NCI-H748 (cell line): Measurements from ENCODE around the gene LRBA.

Experiments
- DNase-seq: peaks from one replicate; lab custom pipeline; 2025; ENCODE audit not compliant: unreplicated experiment; lab: John Stamatoyannopoulos, UW

The LRBA gene

DNA sequence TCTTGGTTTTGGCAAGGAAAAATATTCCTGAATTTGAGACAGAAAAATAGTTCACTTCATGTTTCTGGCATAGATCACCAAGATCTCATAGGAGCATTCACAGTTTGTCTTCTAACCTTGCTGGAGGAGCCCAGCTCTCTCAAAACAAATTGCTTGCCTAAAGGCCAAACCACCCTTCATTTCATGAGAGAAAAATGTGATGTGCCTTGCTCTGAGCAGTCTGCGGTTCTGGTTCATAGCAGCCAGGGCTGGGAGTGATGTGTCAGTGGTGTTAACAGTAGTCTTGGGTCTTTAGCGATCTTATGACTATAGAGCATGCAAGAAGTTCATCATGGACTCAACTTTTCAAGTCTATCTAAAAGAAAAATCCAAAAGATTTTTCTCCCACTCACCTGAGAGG, 753.5 kb downstream of the LRBA start:
- no peak for DNase-seq

DNA sequence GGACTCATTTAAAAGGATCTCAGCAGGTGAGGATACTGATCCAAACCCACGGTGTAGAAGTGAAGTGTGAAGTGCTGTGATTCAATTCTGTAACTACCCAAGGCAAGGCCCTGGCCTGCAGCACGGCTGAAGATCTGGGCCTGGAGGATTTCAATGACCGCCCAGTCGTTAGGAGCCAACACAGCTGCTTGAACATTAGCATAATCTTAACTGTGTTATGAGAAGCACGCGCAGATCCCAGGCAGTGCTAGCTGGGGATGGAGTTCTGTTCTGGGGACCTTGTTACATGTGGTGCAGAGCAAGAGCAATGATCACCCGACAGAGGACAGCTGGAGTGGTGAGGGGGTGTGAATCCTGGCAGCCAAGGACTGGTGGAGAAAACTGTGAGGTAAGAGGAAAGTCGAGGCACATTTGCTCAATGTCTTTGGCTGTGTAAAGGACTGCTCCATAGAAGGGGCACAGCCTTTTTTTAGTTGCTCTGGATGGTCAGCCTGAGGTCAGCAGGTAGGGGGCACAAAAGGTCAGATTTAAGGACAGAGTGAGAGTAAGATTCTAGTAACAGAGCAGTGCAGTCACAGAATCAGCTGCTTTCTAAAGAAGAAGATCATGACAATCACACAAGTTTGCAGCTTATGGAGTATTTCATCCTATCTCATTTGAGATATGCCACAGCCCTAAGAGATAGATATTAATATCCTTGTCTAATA, 755.1 kb downstream of the LRBA start:
- DNase-seq: no peak

DNA sequence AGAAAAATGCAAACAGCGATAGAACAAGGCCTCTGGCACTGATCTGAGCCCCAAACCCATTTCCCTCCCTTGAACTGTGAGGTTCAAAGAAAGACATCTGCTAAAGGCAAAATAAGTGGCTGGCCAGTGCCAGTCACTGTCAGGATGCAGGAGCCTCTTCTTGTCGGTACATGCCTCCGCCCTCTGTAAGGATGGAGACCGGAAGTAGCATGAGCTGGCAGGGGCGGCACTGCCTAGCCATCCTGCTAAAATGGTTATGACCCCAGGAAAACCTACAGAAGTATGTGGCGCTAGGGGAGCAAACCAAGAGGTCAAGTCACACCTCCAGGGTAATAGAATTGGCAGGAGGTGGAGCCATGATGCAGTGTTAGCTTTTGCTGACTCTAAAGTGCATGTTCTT, 756.5 kb downstream of the LRBA start:
- no peak for DNase-seq

DNA sequence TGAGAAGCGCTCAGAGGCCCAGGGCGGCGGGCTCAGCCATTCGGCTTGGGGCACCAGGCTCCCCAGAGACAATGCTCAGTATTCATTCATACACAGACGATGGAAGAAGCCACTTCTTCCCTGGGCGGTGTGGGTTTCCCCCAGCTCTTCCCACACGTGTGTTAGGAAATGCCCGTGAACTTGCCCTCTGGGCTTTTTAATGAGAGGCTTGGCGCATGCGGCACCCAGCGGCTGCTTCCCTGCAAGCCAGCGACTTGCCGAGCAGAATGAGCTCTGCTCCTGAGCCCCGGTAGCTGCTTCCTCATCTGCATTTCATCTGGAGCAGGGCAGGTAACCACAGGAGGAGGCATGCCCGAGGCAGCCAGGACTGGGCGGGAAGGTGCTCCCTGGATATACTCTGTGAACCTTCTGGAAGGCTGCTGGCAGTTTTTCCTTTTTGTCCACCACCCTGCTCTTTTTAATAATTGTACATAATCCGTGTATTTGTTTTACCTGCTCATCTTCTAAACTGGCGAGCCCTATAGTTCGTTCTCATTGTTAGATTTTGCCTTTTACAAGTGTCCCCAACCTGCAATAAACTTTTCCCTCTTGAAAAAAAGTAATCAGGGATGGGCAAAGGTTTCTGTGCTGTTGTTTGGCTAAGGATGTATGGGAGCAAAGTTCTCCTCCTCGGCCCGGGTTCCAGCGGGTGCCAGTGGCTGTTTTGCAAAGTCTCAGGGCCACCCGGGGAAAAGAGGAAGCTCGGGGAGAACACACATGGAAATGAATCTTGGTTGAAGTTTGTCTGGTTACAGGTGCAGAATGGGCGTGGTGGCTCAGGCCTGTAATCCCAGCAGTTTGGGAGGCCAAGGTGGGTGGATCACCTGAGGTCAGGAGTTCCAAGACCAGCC, 758.0 kb downstream of the LRBA start:
- no peak for DNase-seq

DNA sequence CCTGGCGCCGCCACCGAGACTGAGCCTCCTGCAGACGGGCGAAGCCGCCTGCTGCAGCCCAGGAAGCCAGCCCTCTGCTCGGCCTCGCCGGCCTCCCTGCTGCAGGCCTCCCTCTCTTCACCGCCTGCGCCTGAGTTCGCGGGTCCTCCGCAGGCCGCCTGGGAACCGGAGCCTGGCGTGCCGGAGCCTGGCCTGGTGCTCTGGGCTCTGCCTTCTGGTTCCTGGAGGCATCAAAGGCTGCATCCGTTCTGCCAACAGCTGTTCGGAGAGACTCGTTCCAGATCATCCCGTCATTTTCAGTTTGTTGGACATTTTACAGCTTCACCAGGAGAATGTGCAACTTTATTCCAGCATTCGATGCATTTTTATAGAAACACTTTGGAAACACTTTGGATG, 758.9 kb downstream of the LRBA start:
- no peak for DNase-seq

DNA sequence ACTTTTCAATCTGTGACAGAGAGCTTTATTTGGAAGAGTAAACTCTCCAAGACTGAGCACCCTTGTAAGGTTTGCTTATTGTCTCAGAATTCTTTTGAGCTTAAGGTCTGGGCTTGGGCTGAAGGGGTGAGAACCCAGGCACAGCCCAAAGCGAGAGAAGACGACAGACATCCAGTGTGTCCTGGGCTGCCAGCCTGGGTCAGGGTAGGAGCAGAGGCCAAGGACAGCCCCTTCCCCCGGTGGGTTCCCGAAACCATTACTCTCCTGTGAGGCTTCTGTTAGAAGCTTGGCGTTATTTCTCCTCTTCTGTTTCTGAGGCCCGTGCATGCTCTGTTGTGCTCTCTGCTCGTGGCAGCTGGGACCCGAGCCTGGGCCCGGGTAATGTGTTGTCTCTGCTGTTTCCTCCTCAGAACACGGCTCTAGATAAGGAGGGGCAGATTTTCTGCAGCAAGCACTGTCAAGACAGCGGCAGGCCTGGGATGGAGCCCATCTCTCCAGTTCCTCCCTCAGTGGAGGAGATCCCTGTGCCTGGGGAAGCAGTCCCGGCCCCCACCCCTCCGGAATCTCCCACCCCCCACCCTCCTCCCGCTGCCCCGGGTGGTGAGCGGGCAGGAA, 759.4 kb downstream of the LRBA start:
- DNase-seq: no peak

DNA sequence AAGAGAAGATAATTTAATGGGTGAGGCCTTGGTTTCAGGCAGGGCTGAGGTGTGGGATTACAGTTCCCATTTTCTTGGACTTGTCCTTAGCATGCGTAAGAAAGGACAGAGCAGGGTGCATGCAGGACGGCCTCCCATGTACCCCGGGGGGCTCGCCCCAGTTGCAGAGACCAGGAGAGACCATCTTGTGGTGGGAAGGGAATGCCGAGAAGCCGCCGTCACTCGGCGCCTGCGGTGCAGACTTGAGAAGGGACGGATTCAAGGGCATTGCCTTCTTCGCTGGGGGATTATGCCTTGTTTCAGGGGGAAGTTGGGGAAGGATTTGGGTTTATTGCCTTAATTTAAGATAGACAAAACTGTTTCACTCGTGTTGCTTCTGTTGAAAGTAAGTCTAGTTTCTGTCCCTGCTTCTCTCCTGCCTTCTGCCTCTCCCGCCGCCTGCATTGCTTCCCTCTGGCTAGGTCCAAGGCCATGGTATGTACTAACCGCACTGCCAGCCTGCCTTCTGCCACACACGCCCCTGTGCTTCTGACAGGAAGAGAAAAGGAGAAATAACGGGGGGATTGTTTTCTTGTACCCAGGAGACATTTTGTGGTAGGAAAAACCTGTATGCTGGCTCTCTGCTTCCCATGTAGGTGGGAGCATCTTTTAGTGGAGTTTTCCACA, 761.0 kb downstream of the LRBA start:
- no peak for DNase-seq

DNA sequence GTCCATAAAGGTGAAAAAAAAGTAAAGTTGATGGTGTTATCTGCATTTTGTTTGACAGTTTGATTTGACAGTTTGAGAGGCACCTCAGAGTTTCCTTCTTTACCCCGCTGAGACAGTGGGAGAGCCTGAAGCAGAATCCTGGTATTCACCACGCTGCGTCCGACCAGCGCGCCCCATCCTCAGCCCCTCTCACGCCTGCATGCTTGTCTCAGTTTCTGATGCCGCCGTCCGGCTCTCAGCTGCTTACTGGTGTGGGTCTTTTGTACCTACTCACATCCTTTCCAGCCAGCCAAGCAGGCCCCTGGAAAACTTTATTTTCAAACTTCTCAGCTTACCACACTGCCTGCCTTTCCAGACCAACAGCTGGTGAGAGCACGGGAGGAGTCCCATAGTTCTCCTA, 761.7 kb downstream of the LRBA start:
- no peak for DNase-seq

DNA sequence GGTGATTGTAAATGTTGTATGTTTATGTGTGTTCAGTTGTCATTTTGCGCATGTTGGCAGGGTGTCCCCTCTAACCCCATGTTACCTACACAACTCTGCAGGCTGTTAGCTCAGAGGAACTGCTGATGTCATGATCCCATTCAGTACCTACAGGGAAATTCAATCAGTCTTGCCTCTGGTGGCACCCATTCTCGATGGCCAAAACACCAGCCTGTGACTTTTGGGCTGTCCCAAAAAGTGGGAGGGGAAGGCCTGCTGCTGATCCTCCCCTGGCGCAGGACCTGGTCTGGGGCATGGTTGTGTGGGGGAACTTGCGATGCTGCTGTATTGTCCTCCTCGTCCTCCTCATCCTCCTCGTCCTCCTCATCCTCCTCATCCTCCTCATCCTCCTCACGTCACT, 762.3 kb downstream of the LRBA start:
- no peak for DNase-seq

DNA sequence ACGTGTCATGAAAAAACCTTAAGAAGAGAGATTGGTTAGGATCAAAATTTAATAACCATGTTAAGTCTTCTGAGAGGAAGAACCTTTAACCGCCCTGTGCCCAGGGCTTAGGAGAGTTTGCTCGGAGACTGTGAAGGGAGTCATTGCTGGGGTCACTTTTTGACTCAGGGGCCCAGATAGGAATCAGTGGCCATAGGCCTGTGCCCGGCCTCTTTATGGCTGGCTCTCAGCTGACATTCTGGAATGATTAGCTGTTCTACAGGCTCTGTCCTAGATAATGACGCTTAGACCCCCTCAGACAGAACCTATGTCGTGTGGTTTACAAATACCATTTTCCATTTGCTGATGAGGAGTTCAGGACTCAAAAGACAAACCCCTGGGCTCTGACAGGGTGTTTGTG, 762.8 kb downstream of the LRBA start:
- DNase-seq: no peak

DNA sequence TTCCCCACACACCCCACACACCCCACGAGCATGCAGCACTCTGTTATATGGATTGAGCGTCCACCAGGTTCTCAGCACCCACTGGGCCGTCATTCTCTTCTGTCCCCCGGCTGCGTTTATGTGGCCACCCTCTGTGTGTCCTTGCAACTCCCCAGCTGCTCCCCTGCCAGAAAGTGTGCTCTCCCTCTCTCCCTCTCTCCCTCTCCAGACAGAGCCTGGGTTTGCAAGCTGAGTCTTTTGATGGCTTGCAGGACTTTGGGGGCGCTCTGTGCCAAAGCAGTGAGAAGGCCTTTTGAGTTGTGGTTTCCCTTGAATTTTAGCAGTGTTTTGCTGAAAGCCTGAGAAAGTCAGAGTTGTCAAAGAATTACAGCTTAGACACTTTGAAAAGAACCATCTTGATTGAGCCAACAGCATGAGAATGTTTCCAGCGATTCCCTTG, 763.3 kb downstream of the LRBA start:
- no peak for DNase-seq

DNA sequence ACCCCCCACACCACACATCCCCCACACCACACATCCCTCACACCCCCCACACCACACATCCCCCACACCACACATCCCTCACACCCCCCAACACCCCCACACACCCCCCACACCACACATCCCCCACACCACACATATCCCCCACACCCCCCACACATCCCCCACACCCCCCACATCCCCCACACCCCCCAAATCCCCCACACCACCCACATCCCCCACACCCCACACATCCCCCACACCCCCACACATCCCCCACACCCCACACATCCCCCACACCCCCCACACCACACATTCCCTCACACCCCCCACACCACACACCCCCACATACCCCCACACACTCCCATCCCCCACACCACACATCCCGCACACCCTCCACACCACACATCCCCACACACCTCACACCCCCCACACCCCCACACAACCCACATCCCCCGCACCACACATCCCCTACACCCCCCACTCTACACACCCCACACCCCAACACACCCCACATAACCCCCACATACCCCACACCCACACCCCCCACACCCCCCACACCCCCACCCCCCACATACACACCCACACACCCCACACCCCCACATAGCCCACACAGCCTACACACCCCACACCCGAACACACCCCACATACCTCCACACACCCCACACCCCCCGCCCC, 764.0 kb downstream of the LRBA start:
- no peak for DNase-seq

DNA sequence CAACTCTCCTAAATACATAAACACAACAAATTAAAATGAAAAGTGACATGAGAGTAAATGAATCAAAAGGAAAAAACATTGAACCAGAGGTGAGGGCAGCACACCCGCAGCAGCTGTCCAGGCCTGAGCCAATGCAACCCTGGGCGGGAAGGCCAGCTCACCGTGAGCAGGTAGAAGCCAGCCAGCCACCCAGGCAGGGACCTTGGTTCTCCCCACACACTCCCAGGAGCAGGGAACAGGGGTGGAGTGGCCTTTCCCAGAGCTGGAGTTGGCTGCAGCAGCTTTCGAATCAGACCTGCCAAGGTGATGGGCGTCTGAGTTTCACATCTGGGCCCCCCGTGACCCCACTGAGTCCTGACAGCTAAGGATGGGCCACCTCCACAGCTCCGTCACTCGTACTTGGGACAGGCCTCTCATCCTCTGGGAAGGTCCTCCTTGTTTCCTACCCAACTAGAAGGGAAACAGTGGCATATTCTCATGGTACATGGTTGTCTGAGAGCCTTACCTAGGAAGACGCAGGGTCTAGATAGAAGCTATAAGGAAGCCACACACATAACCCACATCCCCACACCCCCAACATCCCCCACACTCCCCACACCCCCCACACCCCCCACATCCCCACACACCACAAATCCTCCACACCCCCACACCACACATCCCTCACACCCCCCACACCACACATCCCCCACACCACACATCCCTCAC, 764.6 kb downstream of the LRBA start:
- no peak for DNase-seq

DNA sequence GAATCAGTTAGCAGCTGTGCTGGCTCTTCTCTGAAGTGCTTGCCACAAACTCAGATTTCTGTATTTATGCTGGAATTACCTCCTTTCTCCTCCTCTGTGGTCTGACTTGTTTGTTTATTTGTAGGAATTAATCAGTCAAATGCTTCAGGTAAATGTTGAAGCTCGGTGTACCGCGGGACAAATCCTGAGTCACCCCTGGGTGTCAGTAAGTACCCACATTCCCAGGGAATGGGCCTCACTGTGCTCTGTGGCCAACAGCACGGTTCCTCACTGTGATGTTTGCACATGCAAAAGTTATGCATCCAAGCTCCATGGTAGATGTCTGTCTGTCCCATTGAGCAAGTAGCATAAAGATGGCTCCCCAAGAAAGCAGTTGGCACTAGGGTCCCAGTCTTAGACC, 766.9 kb downstream of the LRBA start:
- no peak for DNase-seq

DNA sequence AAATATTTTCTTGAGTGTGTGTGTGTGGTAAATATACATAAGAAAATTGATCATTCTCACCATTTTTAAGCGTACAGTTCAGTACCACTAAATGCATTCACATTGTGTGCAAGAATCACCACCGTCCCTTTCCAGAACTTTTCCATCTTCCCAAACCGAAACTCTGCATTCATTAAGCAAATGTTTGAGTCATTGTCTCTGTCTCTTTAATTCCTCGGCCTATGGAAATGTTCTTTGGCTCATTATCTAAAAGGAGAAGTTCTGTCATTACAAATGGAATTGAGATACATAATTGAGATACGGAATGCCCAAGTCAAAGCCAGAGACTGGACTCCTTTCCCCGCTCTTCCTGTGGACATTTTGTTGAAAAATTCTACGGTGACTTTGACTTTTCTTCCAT, 767.9 kb downstream of the LRBA start:
- no peak for DNase-seq

DNA sequence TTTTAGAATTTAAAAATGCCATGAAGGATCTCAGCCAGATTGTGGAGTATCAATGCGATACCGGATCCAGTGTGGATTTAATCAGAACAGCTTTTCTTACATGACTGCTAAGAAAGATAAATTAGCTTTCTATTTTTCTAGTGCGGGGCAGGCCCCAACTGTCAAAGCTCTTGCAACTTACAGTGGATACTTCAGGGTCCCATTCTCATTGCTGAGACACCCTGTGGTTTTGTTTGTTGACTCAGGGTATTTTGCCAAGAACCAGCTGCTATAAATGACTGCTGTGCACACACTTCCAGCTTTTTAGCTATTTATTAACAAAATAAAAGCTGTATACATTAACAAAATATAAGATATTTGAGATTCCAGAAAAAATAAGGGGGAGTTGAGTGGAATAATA, 770.5 kb downstream of the LRBA start:
- DNase-seq: peak; percentile 82

DNA sequence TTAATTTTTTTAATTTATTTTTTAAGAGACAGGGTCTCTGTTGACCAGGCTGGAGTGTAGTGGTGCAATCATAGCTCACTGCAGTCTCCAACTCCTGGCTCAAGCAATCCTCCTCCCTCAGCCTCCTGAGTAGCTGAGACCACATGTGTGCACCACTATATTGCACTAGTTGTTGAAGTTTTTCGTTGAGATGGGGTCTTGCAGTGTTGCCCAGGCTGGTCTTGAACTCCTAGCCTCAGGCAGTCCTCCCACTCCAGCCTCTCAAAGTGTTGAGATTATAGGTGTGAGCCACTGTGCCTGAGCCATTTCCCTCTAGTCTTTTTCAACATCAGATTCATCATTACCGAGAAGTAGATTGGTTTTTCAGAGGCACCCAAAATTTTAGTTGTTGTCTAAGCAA, 771.2 kb downstream of the LRBA start:
- no peak for DNase-seq

DNA sequence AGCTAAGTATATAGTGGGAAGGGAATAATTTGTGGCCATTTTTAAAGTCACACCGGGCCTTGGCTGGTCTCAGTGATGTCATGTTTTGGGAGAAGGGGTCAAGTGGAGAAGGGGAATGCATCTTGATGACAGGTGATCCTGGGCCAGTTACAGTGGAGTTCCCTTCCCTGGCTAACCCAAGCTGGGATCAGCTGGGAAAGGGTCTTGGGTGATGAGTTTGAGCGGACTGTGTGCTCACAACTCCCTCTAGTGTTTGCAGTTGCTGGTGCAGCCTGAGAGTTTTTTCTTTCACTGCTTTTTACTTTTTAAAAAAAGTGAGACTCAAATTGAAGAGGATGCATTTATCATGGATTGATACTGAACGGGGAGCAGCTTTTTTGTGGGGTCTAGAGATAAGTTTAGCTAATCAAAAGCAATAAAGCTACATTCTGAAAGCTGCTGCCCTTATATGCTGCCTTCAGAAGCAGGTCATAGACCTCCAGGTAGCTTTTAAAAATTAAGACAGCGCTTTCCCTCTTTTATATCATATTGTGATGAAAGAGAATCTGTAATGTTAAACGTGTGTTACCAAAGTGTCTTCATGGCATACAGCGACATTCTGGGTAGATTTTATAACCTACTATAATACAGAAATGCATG, 772.1 kb downstream of the LRBA start:
- DNase-seq: peak; percentile 43

DNA sequence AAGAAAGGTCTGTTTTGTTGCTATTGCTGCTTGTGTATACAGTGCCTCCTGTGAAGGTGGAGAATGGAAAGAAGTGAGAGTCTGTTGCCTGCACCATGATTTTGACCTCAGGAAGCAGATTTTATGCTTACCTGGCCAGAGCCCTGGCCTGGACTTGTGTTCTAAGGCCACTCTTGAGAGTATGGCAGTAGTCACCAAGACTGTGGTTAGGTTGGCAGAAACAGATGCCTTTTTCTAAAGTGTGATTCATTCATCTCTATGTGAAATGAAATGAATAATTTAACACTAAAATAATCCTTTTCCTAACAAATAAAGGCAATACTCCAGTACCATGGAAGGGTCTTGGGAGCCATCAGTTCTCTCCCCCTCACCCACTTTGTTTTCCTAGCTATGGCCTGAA, 775.1 kb downstream of the LRBA start:
- no peak for DNase-seq

DNA sequence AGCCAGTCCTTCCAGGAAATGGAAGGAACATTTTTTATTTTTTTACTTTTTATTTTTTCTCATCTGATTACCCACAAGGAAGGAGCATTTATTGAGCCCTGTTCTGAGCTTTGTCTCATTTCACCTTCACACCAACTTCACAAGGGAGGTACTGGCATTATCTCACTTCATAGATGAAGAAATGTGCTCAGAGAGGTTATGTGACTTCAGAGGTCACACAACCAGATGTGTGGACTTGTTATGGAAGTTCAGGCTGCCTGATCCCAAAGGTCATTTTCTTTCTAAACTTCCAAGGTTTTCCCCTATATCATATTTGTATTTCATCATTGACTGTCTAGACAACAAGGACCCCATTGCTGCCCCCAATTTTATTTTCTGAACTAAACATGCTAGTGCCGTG, 776.5 kb downstream of the LRBA start:
- DNase-seq: no peak
